ENCODE results near the gene ERBB2. TPM values are rescaled to one million over a fixed set of nuclear protein-coding genes. Genes with fewer than 3 reads are reported as not detected.

Gene ERBB2
- total and polyA plus RNA-seq, 2 of the 8 experiments (the other 6 are each of a cell fraction or from before 2014, with no cell fraction given): 183 to 394 TPM

GRCh38 chr17:39739885-39740356, 40.1 kb downstream of the ERBB2 start:
- H3K4me3 ChIP-seq (ENCODE audit: extremely low read depth in 1 of 4, insufficient read depth in 2 of 4, low read depth in 3 of 4, low read length in 4 of 4): peak overlapping the region; percentile 54 to 86 (median 82)
- TF ChIP-seq SP4 (IDR thresholded peaks at IDR 0.05; ENCODE audit: low read length): no peak
- no peak for TF ChIP-seq KDM1A (IDR thresholded peaks at IDR 0.05; ENCODE audit: borderline replicate concordance, low read length)
- TF ChIP-seq POLR2AphosphoS5 (IDR thresholded peaks at IDR 0.05; ENCODE audit: low read depth, low read length): 0 out of 2 replicates have a peak, but pooled peaks have one; percentile 4
- TF ChIP-seq KDM5A (IDR thresholded peaks at IDR 0.05; ENCODE audit: low read length): no peak
- no peak for TF ChIP-seq SIRT6 (IDR thresholded peaks at IDR 0.05; ENCODE audit: low read length)
- peak in 1 of 2 experiments; percentile 23; a peak in 2 of 3 replicates for TF ChIP-seq POLR2A (IDR thresholded peaks at IDR 0.05; ENCODE audit: control extremely low read depth in 1 of 2, low read depth in 2 of 2, low read length in 2 of 2)
- TF ChIP-seq TAF1 (IDR thresholded peaks at IDR 0.05; ENCODE audit: low read depth, low read length): peak; percentile 10; the same call in 1 of the 2 replicates
- no peak for TF ChIP-seq EGR1 (IDR thresholded peaks at IDR 0.05; ENCODE audit: borderline replicate concordance, low read depth, low read length)
- no peak for TF ChIP-seq RXRA (IDR thresholded peaks at IDR 0.05; ENCODE audit: insufficient read depth, low read depth, low read length)
- no peak for TF ChIP-seq PHF8 (conservative IDR thresholded peaks at IDR 0.05; ENCODE audit: low read depth, low read length)
- TF ChIP-seq BRCA1 (IDR thresholded peaks at IDR 0.05; ENCODE audit: low read depth, low read length): no peak
- TF ChIP-seq RFX5 (IDR thresholded peaks at IDR 0.05; ENCODE audit: borderline replicate concordance, low read depth, low read length): no peak
- no peak for TF ChIP-seq TEAD4 (IDR thresholded peaks at IDR 0.05; ENCODE audit: low read depth, low read length)
- TF ChIP-seq RBBP5 (IDR thresholded peaks at IDR 0.05; ENCODE audit: borderline replicate concordance, low read depth, low read length): no peak

More at GRCh38 chr17:39739885-39740356, 40.1 kb downstream of the ERBB2 start:
- Histone ChIP-seq H3K27me3 (replicated peaks in 1 of 4; ENCODE audit: control insufficient read depth in 3 of 4, extremely low read depth in 1 of 4, insufficient read depth in 3 of 4, low read length in 3 of 4) (no peaks in the 10 kb centered on the region), H3K9me3 (ENCODE audit: insufficient read depth in 2 of 2, low read depth in 1 of 2, low read length in 1 of 2) (no peaks in the 10 kb centered on the region), H3K9ac (replicated peaks in 1 of 4; ENCODE audit: extremely low read depth in 1 of 4, low read depth in 3 of 4, low read length in 3 of 4) (peak overlapping the region; percentile 45 to 75 (median 56)), H3K4ac (replicated peaks; ENCODE audit: insufficient read length, low read depth, low read length) (peak overlapping the region; percentile 3), H4K8ac (ENCODE audit: extremely low read depth, insufficient read depth, low read length) (peak overlapping the region; percentile 76), H2BK20ac (ENCODE audit: low read length) (peak overlapping the region; percentile 66), H2BK120ac (replicated peaks; ENCODE audit: low read depth, low read length) (peak overlapping the region; percentile 36), H2AFZ (ENCODE audit: low read length) (no peak overlapping the region), H3K79me1 (ENCODE audit: low read depth, low read length) (peaks cover 9% of the 10 kb centered on the region), H4K5ac (ENCODE audit: insufficient read length, low read depth, low read length) (peak overlapping the region; percentile 7), H3K4me1 (replicated peaks in 1 of 4; ENCODE audit: control insufficient read depth in 3 of 4, insufficient read depth in 4 of 4, low read length in 3 of 4) (peaks cover 5 to 31% (median 23%) of the 10 kb centered on the region in 4 experiments), H2AK5ac (ENCODE audit: low read depth, low read length) (peak overlapping the region; percentile 79; the same call in 1 of the 2 replicates), H2BK5ac (ENCODE audit: low read depth, low read length) (peak overlapping the region; percentile 99), H3K56ac (replicated peaks; ENCODE audit: insufficient read length, low read depth, low read length) (peak overlapping the region; percentile 59), H3K27ac (ENCODE audit: low read depth, low read length) (peak overlapping the region; percentile 89), H3K4me2 (ENCODE audit: insufficient read depth in 1 of 2, low read depth in 2 of 2, low read length in 2 of 2) (peak overlapping the region; percentile 83 to 96), H3K23me2 (ENCODE audit: low read depth, low read length) (peaks cover 23% of the 10 kb centered on the region), H2BK12ac (ENCODE audit: low read depth, low read length) (peak overlapping the region; percentile 97), H4K20me1 (replicated peaks in 1 of 2; ENCODE audit: control insufficient read depth in 1 of 2, insufficient read depth in 2 of 2, low read length in 2 of 2) (no peaks in the 10 kb centered on the region), H3K14ac (ENCODE audit: insufficient read length) (no peak overlapping the region), H4K91ac (replicated peaks; ENCODE audit: insufficient read length, low read length) (peak overlapping the region; percentile 82), H3K36me3 (ENCODE audit: control insufficient read depth in 2 of 4, insufficient read depth in 4 of 4, low read length in 3 of 4) (peaks cover 4 to 24% (median 19%) of the 10 kb centered on the region in 4 experiments; a peak in 5 of 8 replicates), H3K79me2 (ENCODE audit: control insufficient read depth in 1 of 2, insufficient read depth in 2 of 2, low read length in 2 of 2) (peaks cover 0 to 16% of the 10 kb centered on the region in 2 experiments; a peak in 2 of 4 replicates), H3K23ac (ENCODE audit: insufficient read length) (no peak overlapping the region), H2BK15ac (ENCODE audit: low read length) (no peak overlapping the region; the same call in 1 of the 2 replicates), H3K18ac (ENCODE audit: extremely low read depth, low read length) (peak overlapping the region; percentile 89)
- DNase-seq (ENCODE audit: low read depth in 1 of 2, low spot score in 2 of 2) (no peak), FAIRE-seq (no peak)
- CTCF ChIA-PET (ENCODE audit: partially characterized antibody): interaction anchor here (2.3 kb wide), 1 partner anchor 10 kb away, joined by 23 read pairs; the partner anchor contains the start of gene MIEN1
- 9% methylated on average over 9 of the region's 9 CpGs; no CpG with 5 or more reads in 1 of the 2 experiments for WGBS, 2 experiments (ENCODE audit: extremely low coverage in 1 of 2, insufficient coverage in 1 of 2, insufficient read length in 1 of 2, insufficient replicate concordance in 2 of 2, low coverage in 1 of 2, low lambda C conversion rate in 2 of 2, missing lambda C conversion rate in 1 of 2)
- POLR2A ChIA-PET (ENCODE audit: partially characterized antibody): interaction anchor here (0.7 to 2.3 kb wide), 10 partner anchors 10 to 109 kb away, joined by 3 to 43 read pairs (median 5); partner anchors contain the start of genes MIEN1 and PGAP3
